H4 (cell line): Measurements from ENCODE around the gene GGNBP2. TPM values are rescaled to one million over a fixed set of nuclear protein-coding genes. Genes with fewer than 3 reads are reported as not detected.

Source experiments
- DNase-seq: peaks from one replicate; pipeline ENCODE4 v3.0.0-alpha.2; 2015; ENCODE audit warnings: low spot score
- total RNA-seq: library from RNA; depleted of rRNA; stranded (reverse); fragments of >200 nt; shearing (Covaris generic); gene quantifications from 2 replicates; pipeline ENCODE4 v1.2.3, GENCODE V29; 2014

GGNBP2 gene
- total RNA-seq, 1 experiment from 2014 or later, result 38.2 TPM

GRCh38 chr17:36553459-36553858 lies 8.7 kb downstream of the GGNBP2 start:
- no peak for DNase-seq

DNA sequence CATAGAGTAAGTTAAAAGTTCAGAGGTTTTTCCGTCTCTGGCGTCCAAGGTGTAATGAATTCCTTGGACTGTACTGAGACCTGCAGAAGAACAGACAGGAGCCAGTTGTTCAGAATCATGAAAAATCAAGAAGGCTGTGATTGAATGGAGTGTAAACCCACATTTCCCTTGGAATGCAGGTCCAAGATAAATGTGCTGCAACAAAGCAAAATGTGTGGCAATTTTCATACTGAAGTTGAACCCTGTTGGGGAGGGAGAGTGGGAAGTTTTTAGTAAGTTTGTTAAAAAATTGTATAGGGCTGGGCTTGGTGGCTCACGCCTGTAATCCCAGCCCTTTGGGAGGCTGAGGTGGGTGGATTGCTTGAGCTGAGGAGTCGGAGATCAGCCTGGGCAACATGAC lies 21.4 kb downstream of the GGNBP2 start:
- DNase-seq, result no peak

- DNase-seq, result no peak
Measured at GRCh38 chr17:36575028-36575427, 30.3 kb downstream of the GGNBP2 start.

GRCh38 chr17:36576793-36577192 lies 32.1 kb downstream of the GGNBP2 start:
- DNase-seq, result no peak

- DNase-seq, result no peak
Measured at GRCh38 chr17:36578671-36579070, 34.0 kb downstream of the GGNBP2 start.

- no peak for DNase-seq
Measured at GRCh38 chr17:36583787-36584186, 39.1 kb downstream of the GGNBP2 start.

GRCh38 chr17:36586138-36586537 lies 41.4 kb downstream of the GGNBP2 start:
- no peak for DNase-seq

DNA sequence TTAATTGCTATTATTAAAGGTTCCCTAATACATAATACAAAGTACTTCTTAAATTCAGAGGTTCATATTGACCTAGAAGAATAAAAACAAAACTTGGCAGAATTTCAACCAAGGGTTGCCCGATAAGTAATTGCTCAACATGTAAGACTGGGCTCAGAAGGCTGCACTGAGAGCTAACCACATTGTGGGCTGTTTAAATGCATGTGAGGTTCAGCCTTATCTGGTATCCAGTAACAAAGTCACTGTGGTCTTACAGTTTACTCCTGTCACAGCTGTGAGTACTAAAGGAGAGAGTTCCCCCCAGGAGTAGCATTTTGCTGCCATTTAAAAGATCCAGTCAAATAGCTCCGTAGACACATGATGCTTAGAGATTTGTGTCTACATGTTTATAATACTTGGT lies 45.4 kb downstream of the GGNBP2 start:
- peak; percentile 82 for DNase-seq

GRCh38 chr17:36591434-36592315 lies 47.0 kb downstream of the GGNBP2 start, which contains the start of gene DHRS11:
TSS of gene DHRS11 (plus strand) at chr17:36591879. CDS start at chr17:36592010, 131 bp downstream.
- DNase-seq, result peak; percentile 31

GRCh38 chr17:36592316-36592715 lies 47.6 kb downstream of the GGNBP2 start:
- no peak for DNase-seq

DNA sequence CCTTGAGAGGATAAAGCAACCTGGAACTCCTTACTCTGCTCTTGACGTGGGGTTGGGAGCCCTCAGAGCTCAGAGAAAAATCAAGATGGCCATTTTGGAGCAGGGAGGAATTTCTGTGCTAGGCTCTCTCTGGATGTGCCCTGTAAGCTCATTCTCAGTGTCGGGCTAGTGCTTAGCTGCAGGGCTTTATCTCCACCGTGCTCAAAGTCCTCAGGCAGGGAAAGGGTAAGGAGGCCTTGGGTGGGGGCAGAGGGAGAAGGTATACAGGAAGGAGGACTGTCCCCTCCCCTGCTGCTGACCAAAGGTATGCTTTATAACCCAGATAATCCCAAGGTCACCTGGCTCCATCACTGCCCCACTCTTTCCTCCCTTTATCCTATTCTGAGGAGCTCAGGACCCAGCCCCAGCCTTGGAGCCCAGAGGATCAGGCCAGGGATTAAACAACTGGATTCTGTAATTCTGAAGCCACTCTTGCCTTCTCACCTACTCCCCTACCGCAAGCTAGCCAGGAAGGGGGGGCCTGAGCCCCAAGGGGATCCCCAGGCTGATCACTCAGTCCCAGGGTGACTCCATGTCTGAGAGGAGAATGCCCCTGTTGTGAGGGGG lies 48.1 kb downstream of the GGNBP2 start:
- DNase-seq, result no peak

- DNase-seq, result no peak
Measured at GRCh38 chr17:36593656-36594316, 49.1 kb downstream of the GGNBP2 start.

GRCh38 chr17:36594626-36595401 lies 50.1 kb downstream of the GGNBP2 start:
- no peak for DNase-seq

DNA sequence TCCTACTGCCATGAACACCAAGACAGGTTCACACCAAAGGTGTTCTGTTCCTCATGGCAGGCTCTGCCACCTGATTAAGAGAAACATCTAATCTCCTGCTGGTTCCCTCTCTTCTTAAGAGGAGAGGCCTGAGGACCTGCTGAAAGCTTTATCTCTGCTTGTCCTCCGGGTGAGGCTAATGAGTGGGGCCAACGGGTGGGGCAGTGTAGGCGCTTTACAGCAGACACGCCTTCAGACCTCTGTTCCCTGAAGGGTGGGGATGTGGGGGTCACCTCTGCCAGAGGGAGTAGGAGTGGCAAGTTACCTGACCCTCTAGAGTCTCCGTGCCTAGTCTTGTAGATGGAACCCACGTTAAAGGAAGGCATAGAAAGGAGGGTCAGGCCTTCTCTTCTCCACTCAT lies 52.5 kb downstream of the GGNBP2 start:
- no peak for DNase-seq

DNA sequence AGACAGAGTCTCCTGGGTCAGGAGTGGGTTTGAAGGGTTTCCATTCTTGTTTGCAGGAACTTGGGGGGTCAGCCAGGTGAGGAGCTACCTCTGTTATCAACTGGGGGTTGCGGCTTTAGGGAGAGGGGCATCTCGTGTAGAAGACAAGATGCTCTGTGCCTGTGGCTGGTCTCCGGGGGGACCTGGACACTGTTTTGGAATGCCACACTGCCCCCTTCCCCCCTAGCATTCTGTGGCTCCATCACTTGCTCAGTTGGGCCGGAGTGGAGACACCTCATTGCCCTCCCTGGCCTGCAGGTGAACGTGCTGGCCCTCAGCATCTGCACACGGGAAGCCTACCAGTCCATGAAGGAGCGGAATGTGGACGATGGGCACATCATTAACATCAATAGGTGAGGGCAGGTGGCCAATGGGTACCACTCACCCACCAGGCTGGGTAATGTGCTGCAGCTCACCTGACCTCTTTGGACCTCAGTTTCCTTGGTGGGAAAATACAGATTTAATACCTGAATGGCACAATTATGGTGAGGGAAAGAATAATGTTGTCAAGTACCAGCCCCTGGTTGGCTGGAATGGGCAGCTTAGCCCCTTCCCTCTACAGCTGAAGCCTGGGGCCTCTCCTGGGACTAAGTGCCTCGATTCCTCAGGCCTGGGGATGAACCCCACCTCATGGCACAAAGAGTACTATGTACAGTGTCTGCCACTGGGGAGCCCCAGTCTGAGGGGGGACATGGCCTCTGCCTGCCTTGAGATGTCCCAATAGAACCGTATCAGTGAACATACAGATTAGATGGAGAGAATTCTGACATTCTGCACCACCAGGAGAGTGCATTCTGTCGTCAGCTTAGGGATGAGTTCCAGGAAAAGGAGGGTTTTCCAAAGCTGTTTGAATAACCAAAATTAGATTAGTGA lies 53.4 kb downstream of the GGNBP2 start:
- DNase-seq, result no peak

DNA sequence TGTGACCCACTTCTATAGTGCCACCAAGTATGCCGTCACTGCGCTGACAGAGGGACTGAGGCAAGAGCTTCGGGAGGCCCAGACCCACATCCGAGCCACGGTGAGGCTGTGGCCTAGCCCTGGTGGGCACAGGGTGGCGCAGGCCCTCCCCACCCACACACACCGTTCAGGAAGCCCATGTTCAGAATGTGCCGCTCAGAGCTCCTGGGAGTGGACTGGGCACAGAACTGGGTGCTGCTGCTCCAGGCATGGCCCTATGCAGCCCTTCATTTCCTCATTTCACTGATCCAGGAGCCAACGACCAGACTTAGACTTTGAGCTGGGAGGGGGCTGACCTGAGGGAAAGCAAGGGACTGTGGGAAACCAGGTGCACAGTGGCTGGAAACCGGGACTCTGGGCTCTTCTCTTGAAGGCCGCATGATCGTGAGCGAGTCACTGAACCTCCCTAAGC lies 54.3 kb downstream of the GGNBP2 start:
- DNase-seq, result no peak

- no peak for DNase-seq
Measured at GRCh38 chr17:36599546-36600250, 55.0 kb downstream of the GGNBP2 start.

- no peak for DNase-seq
Measured at GRCh38 chr17:36600465-36600864, 55.7 kb downstream of the GGNBP2 start.

- DNase-seq, result no peak
Measured at GRCh38 chr17:36600936-36601302, 56.2 kb downstream of the GGNBP2 start.
